ENCODE measurements around the gene VGLL2.

Gene VGLL2

DNA sequence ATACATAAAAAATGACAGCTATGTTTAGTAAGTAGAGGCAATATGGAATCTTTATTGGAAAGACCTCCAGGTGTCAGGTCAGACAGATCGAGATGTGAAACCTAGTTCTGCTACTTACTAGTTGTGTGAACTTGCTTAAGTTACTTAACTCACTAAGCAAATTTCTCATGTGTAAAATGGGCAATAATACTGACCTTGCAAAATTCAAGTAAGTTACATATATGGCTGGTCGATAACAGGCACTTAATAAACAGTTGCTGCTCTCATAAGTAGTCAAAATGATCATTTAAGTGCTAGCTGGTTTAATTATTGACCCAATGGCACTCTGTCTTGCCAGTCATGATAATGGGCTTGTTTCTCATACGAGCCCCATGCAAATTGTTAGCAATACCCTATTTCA lies 46.0 kb downstream of the VGLL2 start:
- Histone ChIP-seq H3K9me3 (ENCODE audit: control insufficient read depth in 1 of 2, low read length in 2 of 2) (no peaks in the 10 kb centered on the region), H3K27ac (ENCODE audit: low read depth, low read length) (no peak overlapping the region), H3K36me3 (ENCODE audit: control insufficient read depth in 1 of 2, insufficient read depth in 2 of 2, low read length in 2 of 2) (no peaks in the 10 kb centered on the region), H3K4me1 (ENCODE audit: control insufficient read depth in 1 of 2, insufficient read depth in 2 of 2, low read length in 2 of 2) (no peaks in the 10 kb centered on the region), H3K9ac (ENCODE audit: low read depth in 1 of 2, low read length in 2 of 2) (no peak overlapping the region), H3K4me3 (ENCODE audit: low read depth in 1 of 2, low read length in 2 of 2) (no peak overlapping the region), H3K27me3 (ENCODE audit: control insufficient read depth in 1 of 2, insufficient read depth in 2 of 2, low read length in 2 of 2) (no peaks in the 10 kb centered on the region)

DNA sequence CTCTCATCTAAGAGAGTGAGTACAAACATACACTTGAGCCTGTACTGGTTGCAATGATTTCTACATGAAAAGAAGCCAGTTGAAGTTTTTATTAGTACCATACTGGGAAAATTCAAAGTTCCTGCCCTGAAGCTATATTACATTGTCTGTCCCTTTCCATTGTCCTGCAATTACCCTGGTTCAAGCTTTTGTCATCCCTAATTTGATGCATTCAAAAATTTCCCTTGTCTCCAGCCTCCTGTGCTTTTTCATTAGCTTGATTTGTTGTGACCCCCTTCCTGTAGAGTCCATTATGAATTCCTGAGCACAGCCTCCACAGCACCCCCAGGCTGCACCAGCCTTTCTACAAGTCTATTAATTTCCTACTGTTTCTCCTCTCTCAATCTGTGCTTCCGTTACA lies 46.4 kb downstream of the VGLL2 start:
- Histone ChIP-seq H3K4me1 (ENCODE audit: control insufficient read depth in 1 of 2, insufficient read depth in 2 of 2, low read length in 2 of 2) (no peaks in the 10 kb centered on the region), H3K27ac (ENCODE audit: low read depth, low read length) (no peak overlapping the region), H3K4me3 (ENCODE audit: low read depth in 1 of 2, low read length in 2 of 2) (no peak overlapping the region), H3K36me3 (ENCODE audit: control insufficient read depth in 1 of 2, insufficient read depth in 2 of 2, low read length in 2 of 2) (no peaks in the 10 kb centered on the region), H3K27me3 (ENCODE audit: control insufficient read depth in 1 of 2, insufficient read depth in 2 of 2, low read length in 2 of 2) (no peaks in the 10 kb centered on the region), H3K9me3 (ENCODE audit: control insufficient read depth in 1 of 2, low read length in 2 of 2) (no peaks in the 10 kb centered on the region), H3K9ac (ENCODE audit: low read depth in 1 of 2, low read length in 2 of 2) (no peak overlapping the region)

DNA sequence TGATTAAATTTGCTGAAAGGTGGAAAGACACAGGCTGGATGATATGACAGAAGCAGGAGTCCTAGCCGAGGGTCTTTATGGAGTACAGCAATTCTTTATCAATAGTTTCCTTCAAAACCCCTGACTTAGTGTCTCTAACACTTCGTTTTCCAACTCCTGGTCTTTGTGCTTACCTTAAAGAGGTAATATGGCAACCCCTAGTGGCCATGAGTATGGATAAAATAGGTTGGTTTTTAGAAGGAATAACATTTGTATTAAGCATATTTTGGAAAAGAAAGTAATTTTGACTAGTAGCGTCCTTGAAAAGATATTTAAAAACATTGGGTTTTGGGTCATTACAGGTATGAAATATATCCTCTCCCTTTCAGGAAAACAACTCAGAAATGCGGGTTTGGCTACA lies 51.9 kb downstream of the VGLL2 start:
- Histone ChIP-seq H3K9me3 (ENCODE audit: control insufficient read depth in 1 of 2, low read length in 2 of 2) (no peaks in the 10 kb centered on the region), H3K4me3 (ENCODE audit: low read depth in 1 of 2, low read length in 2 of 2) (no peak overlapping the region), H3K4me1 (ENCODE audit: control insufficient read depth in 1 of 2, insufficient read depth in 2 of 2, low read length in 2 of 2) (no peaks in the 10 kb centered on the region), H3K27me3 (ENCODE audit: control insufficient read depth in 1 of 2, insufficient read depth in 2 of 2, low read length in 2 of 2) (no peaks in the 10 kb centered on the region), H3K27ac (ENCODE audit: low read depth, low read length) (no peak overlapping the region), H3K36me3 (ENCODE audit: control insufficient read depth in 1 of 2, insufficient read depth in 2 of 2, low read length in 2 of 2) (no peaks in the 10 kb centered on the region), H3K9ac (ENCODE audit: low read depth in 1 of 2, low read length in 2 of 2) (no peak overlapping the region)

Data from duodenal mucosa (tissue), 2 donors.